ENCODE results near the gene HSPA6.
"Not testable (repeated sequence)": the region's sequence is repeated elsewhere in the genome, so short reads cannot be mapped to it uniquely, and the experiment has no call there.

DNA sequence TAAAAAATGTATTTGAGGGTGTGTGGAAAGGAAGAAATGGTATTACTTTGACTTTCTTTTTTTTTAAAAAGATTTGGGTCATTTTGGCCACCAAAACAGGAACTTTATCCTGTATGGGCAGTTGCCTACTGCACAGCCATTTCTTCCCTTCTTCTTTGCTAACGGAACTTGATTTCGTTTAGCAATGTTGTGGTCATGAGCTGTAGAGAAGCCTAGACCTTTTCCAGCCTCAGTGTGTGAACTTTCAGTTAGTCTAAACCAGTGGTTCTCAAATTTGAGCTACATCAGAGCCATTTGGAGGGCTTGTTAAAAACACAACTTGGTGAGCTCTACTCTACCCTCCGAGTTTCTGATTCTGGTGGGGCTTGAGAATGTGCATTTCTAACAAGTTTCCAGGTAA lies 38.1 kb downstream of the HSPA6 start:
- not testable (repeated sequence) for TF ChIP-seq EZH2 (IDR thresholded peaks at IDR 0.05); POLR2AphosphoS5 (IDR thresholded peaks at IDR 0.05; ENCODE audit: borderline replicate concordance, low read depth, low read length); FOXP2 (optimal IDR thresholded peaks at IDR 0.05; ENCODE audit: control extremely low read depth, extremely low read length, insufficient read depth)
